GM19238 (cell line): ENCODE results near the gene MPRIP.
"Not testable (repeated sequence)": the region's sequence is repeated elsewhere in the genome, so short reads cannot be mapped to it uniquely, and the experiment has no call there.

Experiments used
- DNase-seq: peaks from one replicate; pipeline ENCODE4 v3.0.0; 2011; ENCODE audit warnings: low spot score; ENCODE audit not compliant: insufficient read length

Gene MPRIP

DNA sequence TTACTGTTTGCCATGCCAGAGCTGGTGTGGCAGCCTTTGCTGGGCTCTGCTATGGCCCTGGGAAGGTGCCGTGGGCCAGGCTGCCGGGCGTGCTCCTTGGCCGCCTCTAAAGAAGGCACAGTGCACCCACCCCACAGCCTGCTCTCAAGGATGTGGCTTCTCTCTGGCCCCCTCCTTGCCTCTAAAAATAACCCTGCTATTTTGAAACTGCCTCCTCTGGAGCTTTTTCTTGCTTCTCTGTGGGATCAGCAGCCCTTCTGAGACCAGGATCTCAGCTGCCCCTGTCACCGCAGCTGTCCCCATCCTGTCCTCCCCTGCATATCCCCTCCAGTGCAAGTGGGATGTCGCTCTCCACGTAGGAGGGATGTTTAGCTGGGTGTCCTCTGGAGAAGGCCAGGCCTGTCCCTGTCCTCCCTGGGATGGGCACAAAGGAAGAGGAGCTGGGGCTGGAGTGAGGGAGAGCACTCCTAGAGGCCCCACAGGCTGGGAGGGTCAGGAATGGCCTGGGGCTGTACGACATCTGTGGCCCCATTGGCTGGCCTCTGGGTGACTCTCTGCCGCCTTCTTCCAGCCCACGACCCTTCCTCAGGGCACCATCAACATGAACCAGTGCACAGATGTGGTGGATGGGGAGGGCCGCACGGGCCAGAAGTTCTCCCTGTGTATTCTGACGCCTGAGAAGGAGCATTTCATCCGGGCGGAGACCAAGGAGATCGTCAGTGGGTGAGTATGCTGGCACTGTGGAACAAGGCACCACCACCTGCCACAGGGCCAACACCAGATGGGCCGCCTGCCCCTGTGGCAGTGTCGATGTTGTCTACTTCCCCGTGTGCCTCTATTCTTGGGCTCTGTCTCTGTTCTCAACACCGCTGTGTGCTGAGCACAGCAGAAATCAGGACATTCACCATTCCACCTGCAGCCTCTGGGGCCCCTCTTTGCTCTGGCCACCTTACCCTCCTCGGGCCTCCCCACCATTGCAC lies 84.2 kb downstream of the MPRIP start:
- DNase-seq = no peak

- no peak for DNase-seq
Observed at GRCh38 chr17:17127156-17127555, 84.9 kb downstream of the MPRIP start.

GRCh38 chr17:17127730-17128291 lies 85.6 kb downstream of the MPRIP start:
- no peak for DNase-seq

DNA sequence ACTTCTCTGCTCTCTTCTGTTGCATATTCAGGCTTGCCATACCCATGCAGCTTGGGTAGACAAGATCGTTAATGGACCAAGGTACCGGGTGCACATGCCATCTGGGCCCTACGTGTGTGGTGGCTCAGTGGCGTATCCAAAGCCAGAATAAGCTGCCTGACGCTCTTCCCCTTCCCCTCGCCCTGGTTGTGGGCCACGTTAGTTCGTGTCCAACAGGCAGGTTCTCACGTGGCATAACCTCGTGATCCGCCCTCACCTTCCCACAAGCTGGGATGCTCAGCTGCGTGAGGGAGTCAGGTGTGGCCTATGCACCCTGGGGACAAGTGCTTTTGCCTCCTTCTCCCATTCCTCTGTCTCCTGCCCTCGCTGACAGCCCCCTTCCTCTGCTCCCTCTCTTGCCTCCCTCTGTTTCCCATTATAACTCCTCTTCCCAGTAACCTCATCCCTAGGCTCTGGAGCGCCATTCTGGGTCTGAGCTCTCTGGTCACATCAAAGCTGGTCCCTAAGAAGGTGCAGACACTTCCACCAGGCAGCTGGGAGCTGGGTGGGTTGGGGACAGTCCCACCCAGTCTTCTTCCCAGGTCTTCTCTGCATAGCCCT lies 86.3 kb downstream of the MPRIP start:
- no peak for DNase-seq

GRCh38 chr17:17129466-17129865 lies 87.2 kb downstream of the MPRIP start:
- DNase-seq = no peak

- no peak for DNase-seq
Observed at GRCh38 chr17:17130077-17130844, 88.0 kb downstream of the MPRIP start.

- DNase-seq = no peak
Observed at GRCh38 chr17:17131839-17132238, 89.6 kb downstream of the MPRIP start.

DNA sequence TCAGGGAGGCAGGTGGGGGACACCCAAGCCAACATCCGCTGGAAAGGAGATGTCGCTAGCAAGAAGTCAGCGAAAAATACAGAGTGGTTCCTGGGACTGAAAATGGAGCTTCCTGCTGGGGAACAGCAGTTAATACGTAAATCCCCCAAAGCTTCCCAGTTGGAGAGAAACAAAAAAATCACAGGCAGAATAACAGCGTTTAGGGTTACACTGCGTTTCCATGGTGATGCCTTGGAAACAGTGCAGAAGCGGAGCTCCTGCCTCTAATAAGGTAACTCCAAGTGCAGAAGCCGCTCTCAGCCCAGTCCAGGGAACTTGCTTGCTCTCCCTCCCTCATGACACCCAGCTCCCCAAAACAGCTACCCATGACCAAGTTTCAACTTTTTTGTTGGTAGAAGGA lies 90.5 kb downstream of the MPRIP start:
- no peak for DNase-seq

GRCh38 chr17:17134051-17134956 lies 92.0 kb downstream of the MPRIP start:
- DNase-seq = no peak

- DNase-seq = no peak
Observed at GRCh38 chr17:17134957-17135333, 92.7 kb downstream of the MPRIP start.

DNA sequence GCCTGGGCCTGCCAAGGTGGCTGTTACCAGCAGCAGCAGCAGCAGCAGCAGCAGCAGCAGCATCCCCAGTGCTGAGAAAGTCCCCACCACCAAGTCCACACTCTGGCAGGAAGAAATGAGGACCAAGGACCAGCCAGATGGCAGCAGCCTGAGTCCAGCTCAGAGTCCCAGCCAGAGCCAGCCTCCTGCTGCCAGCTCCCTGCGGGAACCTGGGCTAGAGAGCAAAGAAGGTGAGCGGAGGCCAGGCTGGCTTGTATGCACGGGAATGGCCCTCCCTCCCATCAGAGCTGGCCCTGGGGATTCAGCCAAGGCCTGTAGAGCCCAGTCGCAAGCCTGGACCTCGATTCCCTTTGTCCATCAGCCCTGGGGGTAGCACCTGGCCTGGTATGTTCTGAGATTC lies 94.0 kb downstream of the MPRIP start:
- not testable (repeated sequence) for DNase-seq

GRCh38 chr17:17137731-17138585 lies 95.7 kb downstream of the MPRIP start:
- DNase-seq = no peak

DNA sequence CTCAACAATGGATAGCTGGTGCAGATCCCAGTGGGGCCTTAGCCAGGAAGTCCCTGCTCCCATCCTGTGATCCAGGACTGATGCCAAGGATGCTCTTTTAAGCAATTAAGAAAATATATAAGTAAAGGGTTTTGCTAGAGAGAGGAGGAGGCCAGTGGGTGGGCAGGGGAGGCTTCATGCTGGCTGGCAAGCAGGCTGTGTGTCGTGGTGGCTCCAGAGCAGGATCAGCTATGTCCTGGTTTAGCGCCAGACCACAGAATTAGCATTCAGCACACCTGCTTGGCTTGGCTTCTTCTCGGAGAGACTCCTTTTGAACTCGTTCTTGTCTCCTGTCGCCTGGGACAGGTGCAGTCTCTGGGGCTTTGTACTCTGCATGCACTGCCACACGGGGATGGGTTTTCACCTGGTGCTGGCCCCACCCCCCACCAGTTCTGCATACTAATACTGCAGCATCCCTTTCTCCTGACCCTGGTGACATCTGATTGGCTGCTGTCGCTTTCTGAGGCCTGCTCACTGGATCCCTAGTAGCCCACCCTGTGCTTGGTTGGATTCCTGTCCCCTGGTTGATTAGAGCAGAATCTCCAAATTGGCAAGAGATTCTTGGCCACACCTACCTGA lies 97.8 kb downstream of the MPRIP start:
- DNase-seq = no peak

GRCh38 chr17:17140590-17140980 lies 98.3 kb downstream of the MPRIP start:
- DNase-seq = no peak

GRCh38 chr17:17141279-17141678 lies 99.0 kb downstream of the MPRIP start:
- DNase-seq = no peak

DNA sequence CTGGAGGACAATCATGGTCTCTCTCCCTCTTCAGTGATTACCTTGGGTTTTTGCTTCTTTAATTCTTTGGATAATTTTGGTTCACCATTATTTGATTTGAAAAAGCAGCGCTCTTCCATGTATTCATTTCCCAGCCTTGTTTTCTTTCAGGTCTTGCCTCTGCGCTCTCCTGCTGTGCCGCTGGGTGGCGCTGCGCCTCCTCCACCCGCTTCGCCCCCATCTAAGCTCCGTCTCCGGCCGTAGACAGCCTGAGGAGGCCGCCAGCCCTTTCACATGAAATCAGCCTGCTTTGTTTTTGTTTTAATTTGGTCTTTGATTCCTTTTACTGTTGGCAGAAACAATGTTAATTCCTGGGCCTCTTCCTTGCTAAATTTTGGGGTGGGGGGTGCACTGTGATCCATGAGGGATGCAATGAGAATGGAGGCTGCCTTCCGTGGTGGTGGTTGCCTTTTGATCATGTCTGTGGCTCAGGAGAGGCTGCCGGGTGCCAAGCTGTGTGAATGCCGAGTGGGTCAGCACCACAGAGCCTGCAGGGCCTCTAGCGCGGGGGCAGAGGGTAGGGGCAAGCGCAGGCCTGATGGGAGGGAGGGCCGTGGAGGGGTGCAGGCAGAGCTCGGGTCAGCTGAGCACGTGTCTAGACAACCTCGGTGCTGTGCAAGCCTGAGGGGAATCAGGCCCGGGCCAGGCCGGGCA lies 99.7 kb downstream of the MPRIP start:
- no peak for DNase-seq

DNA sequence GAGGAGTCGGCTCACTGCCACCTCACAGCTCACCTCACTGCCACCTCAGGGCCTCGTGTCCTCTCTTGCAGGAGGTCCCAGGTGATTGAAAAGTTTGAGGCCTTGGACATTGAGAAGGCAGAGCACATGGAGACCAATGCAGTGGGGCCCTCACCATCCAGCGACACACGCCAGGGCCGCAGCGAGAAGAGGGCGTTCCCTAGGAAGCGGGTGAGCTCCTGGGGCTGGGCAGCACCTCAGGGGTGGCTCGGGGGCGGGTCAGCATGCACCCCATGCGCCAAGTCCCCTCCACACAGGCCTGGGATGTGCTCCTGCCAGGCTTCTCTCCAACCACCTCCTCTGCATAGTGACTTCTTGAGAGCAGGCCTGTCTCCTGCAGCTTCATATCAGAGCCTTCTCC lies 100.3 kb downstream of the MPRIP start:
- DNase-seq = no peak

DNA sequence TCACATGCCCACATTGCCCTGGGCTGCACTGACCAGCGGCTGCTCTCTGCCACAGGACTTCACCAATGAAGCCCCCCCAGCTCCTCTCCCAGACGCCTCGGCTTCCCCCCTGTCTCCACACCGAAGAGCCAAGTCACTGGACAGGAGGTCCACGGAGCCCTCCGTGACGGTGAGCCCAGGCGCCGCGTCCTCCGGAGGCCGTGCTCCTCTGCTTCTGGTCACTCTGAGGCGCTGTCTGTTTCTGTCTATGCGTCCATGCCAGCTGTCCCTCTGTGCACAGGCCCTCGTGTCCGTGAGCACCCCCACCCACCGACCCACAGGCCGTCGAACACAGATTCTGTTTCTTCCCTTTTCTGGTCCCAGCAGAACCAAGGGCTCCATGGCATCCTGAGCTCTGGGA lies 101.2 kb downstream of the MPRIP start:
- no peak for DNase-seq

DNA sequence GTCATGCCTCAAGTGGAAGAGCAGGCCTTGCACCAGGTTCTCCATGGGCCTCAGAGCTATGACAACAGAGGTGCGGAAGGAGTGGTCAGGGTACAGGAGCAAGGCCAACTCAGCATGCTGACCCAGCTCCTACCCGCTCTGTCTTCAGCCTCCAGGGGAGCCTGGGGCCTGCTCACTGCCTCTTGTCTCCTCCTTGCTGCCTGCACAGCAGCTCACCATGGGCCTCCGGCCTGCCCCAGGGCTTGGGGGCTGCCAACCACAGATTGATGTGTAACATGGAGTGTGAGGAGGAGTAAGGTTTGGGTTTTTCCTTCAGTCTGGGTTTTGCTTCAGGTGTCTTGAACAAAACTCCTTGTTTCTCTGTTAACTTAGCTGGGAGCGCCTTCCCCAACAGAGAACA lies 101.8 kb downstream of the MPRIP start:
- no peak for DNase-seq
